AG04449 (cell line): ENCODE data around the gene RO60.

ENCODE experiments used
- CTCF ChIA-PET: fragments of 350-600 bp; formaldehyde crosslinking; extraction: SDS; loops from one replicate; lab custom pipeline; 2021; ENCODE audit warnings: antibody characterized with exemption; lab: Yijun Ruan, JAX
- POLR2A ChIA-PET: fragments of 400-600, 350-600 bp; formaldehyde crosslinking; extraction: SDS; loops from one replicate; lab custom pipeline; 2020; ENCODE audit warnings: antibody characterized with exemption, inconsistent platforms; lab: Yijun Ruan, JAX
- DNase-seq: peaks from one replicate; pipeline ENCODE4 v3.0.0-alpha.2; 2010; ENCODE audit warnings: low read depth, low spot score
- H3K4me3 ChIP-seq: 2 replicates; pipeline ENCODE4 v1.5.1; 2011; ENCODE audit warnings: low read depth, mild to moderate bottlenecking, control low read depth, low read length
- TF ChIP-seq, protein P1 (sequence below): IDR thresholded peaks from one replicate; pipeline ENCODE4 v1.5.1; 2011; ENCODE audit warnings: mild to moderate bottlenecking, moderate library complexity, low read length, control low read depth, inconsistent platforms; ENCODE audit not compliant: insufficient read depth; ENCODE audit errors: missing control alignments

Gene RO60

DNA sequence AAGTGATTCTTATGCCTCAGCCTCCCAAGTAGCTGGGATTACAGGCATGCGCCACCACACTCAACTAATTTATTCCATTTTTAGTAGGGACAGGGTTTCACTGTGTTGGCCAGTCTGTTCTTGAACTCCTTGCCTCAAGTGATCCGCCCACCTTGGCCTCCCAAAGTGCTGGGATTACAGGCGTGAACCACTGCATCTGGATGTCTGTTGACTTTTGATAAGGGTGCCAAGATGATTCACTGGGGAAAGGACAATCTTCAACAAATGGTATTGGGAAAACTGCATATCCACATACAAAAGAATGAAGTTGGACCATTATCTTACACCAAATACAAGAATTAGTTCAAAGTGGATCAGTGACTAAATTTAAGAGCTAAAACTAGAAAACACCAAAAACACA, 19.8 kb downstream of the RO60 start:
- no peak overlapping the region for H3K4me3 ChIP-seq
- POLR2A ChIA-PET, result no interaction called here
- no peak for DNase-seq
- TF ChIP-seq, protein P1, sequence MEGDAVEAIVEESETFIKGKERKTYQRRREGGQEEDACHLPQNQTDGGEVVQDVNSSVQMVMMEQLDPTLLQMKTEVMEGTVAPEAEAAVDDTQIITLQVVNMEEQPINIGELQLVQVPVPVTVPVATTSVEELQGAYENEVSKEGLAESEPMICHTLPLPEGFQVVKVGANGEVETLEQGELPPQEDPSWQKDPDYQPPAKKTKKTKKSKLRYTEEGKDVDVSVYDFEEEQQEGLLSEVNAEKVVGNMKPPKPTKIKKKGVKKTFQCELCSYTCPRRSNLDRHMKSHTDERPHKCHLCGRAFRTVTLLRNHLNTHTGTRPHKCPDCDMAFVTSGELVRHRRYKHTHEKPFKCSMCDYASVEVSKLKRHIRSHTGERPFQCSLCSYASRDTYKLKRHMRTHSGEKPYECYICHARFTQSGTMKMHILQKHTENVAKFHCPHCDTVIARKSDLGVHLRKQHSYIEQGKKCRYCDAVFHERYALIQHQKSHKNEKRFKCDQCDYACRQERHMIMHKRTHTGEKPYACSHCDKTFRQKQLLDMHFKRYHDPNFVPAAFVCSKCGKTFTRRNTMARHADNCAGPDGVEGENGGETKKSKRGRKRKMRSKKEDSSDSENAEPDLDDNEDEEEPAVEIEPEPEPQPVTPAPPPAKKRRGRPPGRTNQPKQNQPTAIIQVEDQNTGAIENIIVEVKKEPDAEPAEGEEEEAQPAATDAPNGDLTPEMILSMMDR, result no peak
- CTCF ChIA-PET, result no interaction called here

DNA sequence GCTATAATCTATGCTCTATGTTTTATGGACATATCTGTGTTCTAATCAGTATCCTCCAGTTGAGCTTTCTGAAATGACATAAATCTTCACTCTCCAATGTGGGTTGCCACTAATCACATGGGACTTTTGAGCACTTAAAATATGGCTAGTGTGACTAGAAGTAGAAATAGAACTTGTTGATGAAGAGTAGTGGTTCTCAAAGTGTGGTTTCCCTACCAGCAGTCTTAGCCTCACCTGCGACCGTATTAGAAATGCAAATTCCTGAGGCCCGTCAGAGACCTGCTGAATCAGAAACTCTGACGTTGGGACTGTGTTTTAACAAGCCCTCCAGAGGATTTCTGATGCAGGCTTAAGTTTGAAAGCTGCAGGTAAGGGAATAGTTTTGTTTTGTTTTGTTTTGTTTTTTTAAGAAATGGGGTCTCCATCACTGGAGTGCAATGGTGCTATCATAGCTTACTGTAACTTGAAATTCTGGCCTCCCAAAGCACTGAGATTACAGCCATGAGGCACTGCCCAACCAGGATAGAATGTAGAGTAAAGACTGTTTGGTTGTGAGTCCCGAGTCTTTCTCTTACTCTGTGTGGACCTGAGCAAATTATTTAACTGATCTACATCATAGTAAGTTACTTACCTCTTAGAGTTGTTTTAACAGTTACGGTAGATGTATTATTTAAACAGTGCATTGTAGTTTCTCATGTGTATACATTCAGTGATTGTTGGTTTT, 24.1 kb downstream of the RO60 start:
- TF ChIP-seq, protein P1, result no peak
- CTCF ChIA-PET, result interaction anchor here (0.9 kb wide), 1 partner anchor 20 kb away, joined by 3 read pairs; no protein-coding TSS in a partner anchor
- DNase-seq, result no peak
- H3K4me3 ChIP-seq, result no peak overlapping the region
- POLR2A ChIA-PET, result no interaction called here

DNA sequence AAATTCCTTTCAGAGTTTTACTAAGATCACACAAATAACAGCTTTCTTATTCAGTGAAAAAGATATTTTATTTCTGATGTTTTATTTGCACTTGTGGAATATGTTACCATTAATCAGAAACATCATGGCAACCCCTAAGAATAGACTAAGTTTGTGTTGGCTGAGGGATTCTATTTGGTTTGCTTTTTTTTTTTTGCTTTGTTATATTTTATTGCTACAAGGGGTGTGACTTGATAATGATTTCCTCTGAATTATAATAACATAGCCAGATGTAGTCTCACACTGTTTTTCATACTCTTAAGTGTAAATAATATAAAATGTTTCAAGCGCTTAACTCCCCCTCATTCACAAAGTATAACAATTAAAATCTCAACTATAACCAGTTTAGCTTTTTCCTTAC, 25.9 kb downstream of the RO60 start:
- DNase-seq, result no peak
- ChIA-PET POLR2A (no interaction called here), CTCF (no interaction called here)
- TF ChIP-seq, protein P1, result no peak
- H3K4me3 ChIP-seq, result no peak overlapping the region

DNA sequence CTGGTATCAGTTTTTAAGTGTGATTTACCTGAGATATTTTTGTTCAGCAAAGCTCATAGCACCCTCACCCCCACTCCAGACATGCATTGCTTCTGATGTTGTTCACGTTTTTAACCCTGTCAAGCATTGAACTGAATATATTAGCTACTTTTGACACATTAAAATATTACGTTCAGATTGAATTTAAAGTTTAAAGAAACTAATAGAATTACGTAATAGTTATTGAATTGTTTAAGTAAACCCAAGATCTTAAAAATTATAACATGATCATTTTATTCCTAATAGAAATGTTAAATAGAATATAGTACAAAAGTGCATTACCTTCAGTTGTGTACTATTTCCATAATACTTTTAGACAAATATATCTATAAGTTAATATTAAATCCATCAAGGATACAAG, 26.9 kb downstream of the RO60 start:
- H3K4me3 ChIP-seq, result no peak overlapping the region
- POLR2A ChIA-PET, result no interaction called here
- CTCF ChIA-PET, result interaction anchor here (0.8 kb wide), 1 partner anchor 16 kb away, joined by 3 read pairs; no protein-coding TSS in a partner anchor
- TF ChIP-seq, protein P1, result no peak
- DNase-seq, result no peak

DNA sequence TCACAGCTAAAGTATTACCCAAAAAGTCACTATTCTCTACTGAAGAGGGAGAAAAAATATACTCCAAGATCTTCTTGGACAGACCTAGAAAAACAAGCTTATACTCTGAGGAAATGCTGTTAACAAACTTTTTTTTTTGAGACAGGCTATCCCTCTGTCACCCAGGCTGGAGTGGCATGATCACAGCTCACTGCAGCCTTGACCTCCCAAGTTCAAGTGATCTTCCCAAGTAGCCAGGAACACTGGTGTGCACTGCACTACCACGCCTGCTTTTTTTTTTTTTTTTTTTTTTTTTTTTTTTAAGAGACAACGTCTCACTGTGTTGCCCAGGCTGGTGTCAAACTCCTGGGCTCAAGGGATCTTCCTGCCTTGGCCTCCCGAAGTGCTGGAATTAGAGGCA, 28.5 kb downstream of the RO60 start:
- TF ChIP-seq, protein P1, result no peak
- ChIA-PET CTCF (no interaction called here), POLR2A (no interaction called here)
- no peak for DNase-seq
- H3K4me3 ChIP-seq, result no peak overlapping the region

DNA sequence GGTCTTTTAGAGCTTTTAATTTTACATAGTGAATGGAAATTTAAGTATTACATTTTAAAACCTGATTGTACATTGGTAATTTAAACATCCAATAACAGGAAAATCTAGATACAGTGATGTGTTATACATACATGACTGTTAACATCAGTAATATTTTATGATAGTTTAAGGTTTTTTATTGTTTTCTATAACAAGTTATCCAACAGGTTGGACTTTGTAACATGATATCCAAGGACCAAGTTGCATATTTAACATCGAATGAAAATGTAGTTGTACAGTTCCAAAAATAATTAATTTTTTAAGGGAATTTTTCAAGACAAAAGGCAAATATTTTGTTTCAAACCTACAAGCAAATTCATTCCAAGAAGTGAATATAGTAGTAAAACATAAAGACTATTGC, 31.5 kb downstream of the RO60 start:
- POLR2A ChIA-PET, result no interaction called here
- TF ChIP-seq, protein P1, result no peak
- no peak for DNase-seq
- H3K4me3 ChIP-seq, result no peak overlapping the region
- CTCF ChIA-PET, result no interaction called here
